Liver (tissue), 9 donors: ENCODE measurements around the gene ZNF785. TPM values are rescaled to one million over a fixed set of nuclear protein-coding genes. Genes with fewer than 3 reads are reported as not detected.

Source experiments
- DNase-seq: peaks from one replicate; pipeline ENCODE4 v3.0.0-alpha.2; 2017; ENCODE audit warnings: low spot score
- H3K27ac ChIP-seq, 2 donors: one replicate each; pipeline ENCODE4 v1.7.0; 2013; ENCODE audit warnings: inconsistent platforms in 2 of 2, low read length in 2 of 2, control low read depth in 1 of 2, low read depth in 1 of 2, mild to moderate bottlenecking in 1 of 2
- H3K27me3 ChIP-seq, 4 donors: one replicate each; pipeline versions ENCODE4 v1.6.1 to v1.7.0; 2013; ENCODE audit warnings: low read length in 3 of 4, inconsistent platforms in 1 of 4, mild to moderate bottlenecking in 1 of 4, moderate library complexity in 1 of 4; ENCODE audit not compliant: control insufficient read depth in 4 of 4, insufficient read depth in 4 of 4
- H3K36me3 ChIP-seq, 4 donors: one replicate each; pipeline versions ENCODE4 v1.6.1 to v1.7.0; 2013; ENCODE audit warnings: low read length in 3 of 4, mild to moderate bottlenecking in 3 of 4, low read depth in 1 of 4, moderate library complexity in 1 of 4; ENCODE audit not compliant: control insufficient read depth in 4 of 4, insufficient read depth in 3 of 4
- H3K4me1 ChIP-seq, 4 donors: one replicate each; pipeline versions ENCODE4 v1.6.1 to v1.7.0; 2013; ENCODE audit warnings: low read length in 3 of 4, mild to moderate bottlenecking in 3 of 4, moderate library complexity in 1 of 4; ENCODE audit not compliant: control insufficient read depth in 4 of 4, insufficient read depth in 4 of 4
- H3K4me3 ChIP-seq, 3 donors: one replicate each; pipeline versions ENCODE4 v1.6.1 to v1.7.0; 2013; ENCODE audit warnings: low read length in 3 of 3, control low read depth in 1 of 3, low read depth in 1 of 3, mild to moderate bottlenecking in 1 of 3
- H3K9ac ChIP-seq, 2 donors: one replicate each; pipeline ENCODE4 v1.7.0; 2013; ENCODE audit warnings: low read length in 2 of 2, mild to moderate bottlenecking in 2 of 2, moderate library complexity in 2 of 2, control low read depth in 1 of 2, low read depth in 1 of 2
- H3K9me3 ChIP-seq, 4 donors: one replicate each; pipeline versions ENCODE4 v1.6.1 to v1.7.0; 2013; ENCODE audit warnings: low read length in 3 of 4; ENCODE audit not compliant: control insufficient read depth in 4 of 4
- ATF3 ChIP-seq: IDR thresholded peaks from 2 replicates; pipeline ENCODE4 v1.6.1; 2016; ENCODE audit warnings: antibody characterized with exemption
- CTCF ChIP-seq: fragments of 150-350 bp; IDR thresholded peaks from 2 replicates; pipeline ENCODE4 v1.5.1; 2017; ENCODE audit warnings: improper control_type of control experiment, low read depth, low read length; ENCODE audit not compliant: missing input control
- FOXA1 ChIP-seq: IDR thresholded peaks from 2 replicates; pipeline ENCODE4 v1.6.1; 2016; ENCODE audit warnings: antibody characterized with exemption
- FOXA2 ChIP-seq: IDR thresholded peaks from 2 replicates; pipeline ENCODE4 v1.6.1; 2016; ENCODE audit warnings: antibody characterized with exemption
- HNF4A ChIP-seq, 2 donors: conservative IDR thresholded peaks; 2 replicates each; pipeline ENCODE4 v1.6.1; 2016; ENCODE audit warnings: antibody characterized with exemption in 2 of 2, mild to moderate bottlenecking in 2 of 2
- HNF4G ChIP-seq: IDR thresholded peaks from 2 replicates; pipeline ENCODE4 v1.6.1; 2016; ENCODE audit warnings: antibody characterized with exemption
- JUND ChIP-seq, 2 donors: IDR thresholded peaks; 2 replicates each; pipeline ENCODE4 v1.6.1; 2016; ENCODE audit warnings: antibody characterized with exemption in 2 of 2
- MAX ChIP-seq: IDR thresholded peaks from 2 replicates; pipeline ENCODE4 v1.6.1; 2016; ENCODE audit warnings: antibody characterized with exemption
- NR2F2 ChIP-seq: IDR thresholded peaks from 2 replicates; pipeline ENCODE4 v1.6.1; 2016; ENCODE audit warnings: antibody characterized with exemption
- RAD21 ChIP-seq, 2 donors: IDR thresholded peaks; 2 replicates each; pipeline ENCODE4 v1.6.1; 2016; ENCODE audit warnings: antibody characterized with exemption in 2 of 2, mild to moderate bottlenecking in 2 of 2
- RXRA ChIP-seq, 2 donors: IDR thresholded peaks; 2 replicates each; pipeline ENCODE4 v1.6.1; 2017 to 2018; ENCODE audit warnings: antibody characterized with exemption in 2 of 2, mild to moderate bottlenecking in 1 of 2
- TAF1 ChIP-seq: conservative IDR thresholded peaks from 2 replicates; pipeline ENCODE4 v1.6.1; 2016; ENCODE audit warnings: antibody characterized with exemption, mild to moderate bottlenecking
- YY1 ChIP-seq: IDR thresholded peaks from 2 replicates; pipeline ENCODE4 v1.6.1; 2016; ENCODE audit warnings: antibody characterized with exemption, mild to moderate bottlenecking
- WGBS: extraction: QIAGEN DNeasy Blood & Tissue Kit; methylation state at CpG from one replicate; pipeline ENCODE4 v1.1.7; 2013; 5-methylcytosine and 5-hydroxymethylcytosine counted together
- polyA plus RNA-seq, 2 donors: library from polyadenylated mRNA; stranded (reverse) in 1 of 2; unstranded in 1 of 2; fragments of 200-250 nt in 1 of 2; fragments of >200 nt in 1 of 2; fragmentation: Nextera tagmentation in 1 of 2; extraction: Ambion mirVana in 1 of 2; gene quantifications; one replicate each; pipeline versions ENCODE4 v1.2.1 to v1.2.3, GENCODE V29; 2013 to 2015
- total RNA-seq, 2 donors: library from RNA; depleted of rRNA; stranded (reverse); fragments of >200 nt; gene quantifications; one replicate each; pipeline ENCODE4 v1.2.3, GENCODE V29; 2014
- TF ChIP-seq, protein P1 (sequence below): IDR thresholded peaks from 2 replicates; pipeline ENCODE4 v1.6.1; 2016; ENCODE audit warnings: antibody characterized with exemption
- TF ChIP-seq, protein P2 (sequence below): IDR thresholded peaks from 2 replicates; pipeline ENCODE4 v1.6.1; 2016; ENCODE audit warnings: antibody characterized with exemption, mild to moderate bottlenecking
- donor health status: healthy.
- donor health status: healthy.
- donor health status: healthy.
- donor health status: healthy.
- donor health status: healthy.

ZNF785 gene
- total and polyA plus RNA-seq, 4 donors: 1.8 to 5.9 (median 3.3) TPM

- TF ChIP-seq CTCF: no peak
- TF ChIP-seq MAX: no peak
- no peak for TF ChIP-seq ATF3
- TF ChIP-seq RAD21 (IDR thresholded peaks at IDR 0.05): no peak
Measured at GRCh38 chr16:30565984-30566383, 19.5 kb downstream of the ZNF785 start (continued).

GRCh38 chr16:30565526-30565925 is 20.0 kb downstream of the ZNF785 start:
- Histone ChIP-seq H3K4me3 (no peak overlapping the region), H3K4me1 (peaks cover 0 to 11% (median 4%) of the 10 kb centered on the region in 4 donors), H3K9ac (no peak overlapping the region), H3K9me3 (no peaks in the 10 kb centered on the region), H3K27ac (no peak overlapping the region), H3K27me3 (no peaks in the 10 kb centered on the region), H3K36me3 (peaks cover 0 to 1% (median 0%) of the 10 kb centered on the region in 4 donors)
- no peak for DNase-seq
- TF ChIP-seq, protein P1, sequence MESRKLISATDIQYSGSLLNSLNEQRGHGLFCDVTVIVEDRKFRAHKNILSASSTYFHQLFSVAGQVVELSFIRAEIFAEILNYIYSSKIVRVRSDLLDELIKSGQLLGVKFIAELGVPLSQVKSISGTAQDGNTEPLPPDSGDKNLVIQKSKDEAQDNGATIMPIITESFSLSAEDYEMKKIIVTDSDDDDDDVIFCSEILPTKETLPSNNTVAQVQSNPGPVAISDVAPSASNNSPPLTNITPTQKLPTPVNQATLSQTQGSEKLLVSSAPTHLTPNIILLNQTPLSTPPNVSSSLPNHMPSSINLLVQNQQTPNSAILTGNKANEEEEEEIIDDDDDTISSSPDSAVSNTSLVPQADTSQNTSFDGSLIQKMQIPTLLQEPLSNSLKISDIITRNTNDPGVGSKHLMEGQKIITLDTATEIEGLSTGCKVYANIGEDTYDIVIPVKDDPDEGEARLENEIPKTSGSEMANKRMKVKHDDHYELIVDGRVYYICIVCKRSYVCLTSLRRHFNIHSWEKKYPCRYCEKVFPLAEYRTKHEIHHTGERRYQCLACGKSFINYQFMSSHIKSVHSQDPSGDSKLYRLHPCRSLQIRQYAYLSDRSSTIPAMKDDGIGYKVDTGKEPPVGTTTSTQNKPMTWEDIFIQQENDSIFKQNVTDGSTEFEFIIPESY: no peak
- no peak for TF ChIP-seq HNF4G
- TF ChIP-seq RXRA (IDR thresholded peaks at IDR 0.05): no peak
- TF ChIP-seq NR2F2: no peak
- TF ChIP-seq JUND (IDR thresholded peaks at IDR 0.05): no peak
- TF ChIP-seq FOXA1: no peak
- TF ChIP-seq CTCF: no peak
- TF ChIP-seq HNF4A (conservative IDR thresholded peaks at IDR 0.05): no peak
- no peak for TF ChIP-seq YY1
- TF ChIP-seq FOXA2: no peak
- TF ChIP-seq TAF1: no peak
- TF ChIP-seq, protein P2, sequence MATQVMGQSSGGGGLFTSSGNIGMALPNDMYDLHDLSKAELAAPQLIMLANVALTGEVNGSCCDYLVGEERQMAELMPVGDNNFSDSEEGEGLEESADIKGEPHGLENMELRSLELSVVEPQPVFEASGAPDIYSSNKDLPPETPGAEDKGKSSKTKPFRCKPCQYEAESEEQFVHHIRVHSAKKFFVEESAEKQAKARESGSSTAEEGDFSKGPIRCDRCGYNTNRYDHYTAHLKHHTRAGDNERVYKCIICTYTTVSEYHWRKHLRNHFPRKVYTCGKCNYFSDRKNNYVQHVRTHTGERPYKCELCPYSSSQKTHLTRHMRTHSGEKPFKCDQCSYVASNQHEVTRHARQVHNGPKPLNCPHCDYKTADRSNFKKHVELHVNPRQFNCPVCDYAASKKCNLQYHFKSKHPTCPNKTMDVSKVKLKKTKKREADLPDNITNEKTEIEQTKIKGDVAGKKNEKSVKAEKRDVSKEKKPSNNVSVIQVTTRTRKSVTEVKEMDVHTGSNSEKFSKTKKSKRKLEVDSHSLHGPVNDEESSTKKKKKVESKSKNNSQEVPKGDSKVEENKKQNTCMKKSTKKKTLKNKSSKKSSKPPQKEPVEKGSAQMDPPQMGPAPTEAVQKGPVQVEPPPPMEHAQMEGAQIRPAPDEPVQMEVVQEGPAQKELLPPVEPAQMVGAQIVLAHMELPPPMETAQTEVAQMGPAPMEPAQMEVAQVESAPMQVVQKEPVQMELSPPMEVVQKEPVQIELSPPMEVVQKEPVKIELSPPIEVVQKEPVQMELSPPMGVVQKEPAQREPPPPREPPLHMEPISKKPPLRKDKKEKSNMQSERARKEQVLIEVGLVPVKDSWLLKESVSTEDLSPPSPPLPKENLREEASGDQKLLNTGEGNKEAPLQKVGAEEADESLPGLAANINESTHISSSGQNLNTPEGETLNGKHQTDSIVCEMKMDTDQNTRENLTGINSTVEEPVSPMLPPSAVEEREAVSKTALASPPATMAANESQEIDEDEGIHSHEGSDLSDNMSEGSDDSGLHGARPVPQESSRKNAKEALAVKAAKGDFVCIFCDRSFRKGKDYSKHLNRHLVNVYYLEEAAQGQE: no peak
- WGBS: 74% methylated on average over 7 of the region's 7 CpGs
